DMS153 (cell line): ENCODE results near the gene CAVIN1.
"Not testable (repeated sequence)": the region's sequence is repeated elsewhere in the genome, so short reads cannot be mapped to it uniquely, and the experiment has no call there.

ENCODE experiments used
- DNase-seq: peaks from one replicate; lab custom pipeline; 2025; lab: John Stamatoyannopoulos, UW

The CAVIN1 gene

DNA sequence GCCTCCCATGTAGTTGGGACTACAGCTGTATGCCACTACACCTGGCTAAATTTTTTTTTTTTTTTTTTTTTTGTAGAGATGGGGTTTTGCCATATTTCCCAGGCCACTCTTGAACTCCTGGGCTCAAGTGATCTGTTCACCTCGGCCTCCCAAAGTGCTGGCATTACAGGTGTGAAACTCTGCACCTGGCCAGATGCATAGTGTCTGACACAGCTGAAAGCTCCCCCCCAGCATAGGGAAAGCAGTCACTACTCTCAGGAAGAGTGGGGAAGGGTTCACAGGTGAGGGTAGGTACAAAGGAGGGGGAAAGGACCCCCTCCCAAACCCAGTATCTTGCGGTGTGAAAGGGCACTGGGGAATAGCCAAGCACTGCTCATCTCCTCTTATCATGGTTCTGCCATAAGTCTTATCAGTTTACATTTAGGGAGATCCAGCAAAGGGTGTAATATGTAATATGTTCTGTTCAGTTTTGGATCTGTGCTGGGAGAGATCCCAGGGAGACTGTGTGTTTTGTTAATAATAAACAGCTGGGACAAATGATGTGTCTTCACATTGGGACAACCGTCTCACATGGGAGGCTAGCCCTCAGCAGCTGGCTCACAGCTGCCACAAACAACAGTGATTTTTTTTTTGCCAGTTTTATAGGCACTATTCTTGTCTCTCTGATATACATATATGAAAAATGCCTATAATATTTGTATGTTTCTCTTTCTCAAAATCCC is 6.8 kb upstream of the CAVIN1 start:
- DNase-seq = no peak

DNA sequence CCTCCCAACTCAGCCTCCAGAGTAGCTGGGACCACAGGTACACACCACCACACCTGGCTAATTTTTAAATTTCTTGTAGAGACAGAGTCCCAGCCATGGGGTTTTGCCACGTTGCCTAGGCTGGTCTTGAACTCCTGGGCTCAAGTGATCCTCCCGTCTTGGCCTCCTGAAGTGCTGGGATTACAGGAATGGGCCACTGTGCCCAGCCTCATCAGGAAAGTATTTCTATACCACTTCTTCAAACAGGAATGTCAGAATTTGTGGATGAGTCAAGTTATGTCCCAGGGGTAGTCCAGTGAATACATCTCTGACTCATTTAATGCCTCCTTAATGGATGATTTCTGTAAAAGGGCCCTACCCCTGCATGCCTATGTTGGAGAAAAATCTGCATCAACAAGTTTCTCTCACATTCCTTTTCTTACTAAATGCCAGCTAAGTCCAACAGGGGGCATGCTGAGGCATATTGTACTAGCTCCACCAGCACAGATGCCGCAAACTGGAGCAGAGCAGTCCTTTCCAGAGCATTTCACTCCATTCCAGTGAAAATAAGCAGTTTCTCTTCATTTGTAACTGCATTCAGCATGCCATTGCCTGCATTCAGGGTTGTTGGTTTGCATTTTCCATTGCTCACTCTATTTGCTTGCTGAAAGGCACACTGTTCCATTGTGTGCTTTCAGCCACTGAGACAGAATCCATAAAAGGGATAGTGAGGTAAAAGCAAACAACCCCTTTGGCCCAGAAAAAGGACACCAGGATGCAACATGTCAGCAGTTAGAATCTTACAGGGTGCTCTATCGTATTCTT is 5.3 kb upstream of the CAVIN1 start:
- peak; percentile 60 for DNase-seq

DNA sequence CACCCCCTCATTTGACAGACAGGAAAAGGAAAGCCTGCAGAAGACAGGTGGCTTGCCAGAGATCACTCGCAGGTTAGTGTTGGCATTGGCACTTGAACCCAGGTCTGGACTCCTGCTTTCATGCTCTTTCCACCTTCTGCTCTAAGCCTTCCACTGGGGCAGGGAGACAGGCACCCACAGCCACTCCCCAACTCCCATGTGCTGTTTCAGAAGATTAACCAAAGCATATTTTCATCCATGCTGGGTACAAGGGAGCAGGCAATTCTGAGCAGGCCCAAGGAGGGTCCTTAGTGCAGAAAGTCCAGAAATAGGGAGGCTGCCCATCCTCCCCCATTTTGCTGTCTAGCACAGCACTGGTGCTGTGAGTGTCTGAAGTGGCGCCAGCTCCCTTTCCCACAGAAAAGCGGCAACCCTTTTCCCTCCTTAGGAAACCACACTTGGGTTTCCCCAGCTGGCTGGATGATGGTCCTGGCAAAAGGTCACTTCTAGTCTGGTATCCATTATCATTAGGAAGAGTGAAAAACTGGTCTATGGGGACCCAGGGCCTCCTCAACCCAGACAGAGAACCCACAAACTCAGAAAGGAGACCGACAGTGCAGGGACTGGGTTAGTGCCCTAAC is 2.0 kb upstream of the CAVIN1 start:
- no peak for DNase-seq

DNA sequence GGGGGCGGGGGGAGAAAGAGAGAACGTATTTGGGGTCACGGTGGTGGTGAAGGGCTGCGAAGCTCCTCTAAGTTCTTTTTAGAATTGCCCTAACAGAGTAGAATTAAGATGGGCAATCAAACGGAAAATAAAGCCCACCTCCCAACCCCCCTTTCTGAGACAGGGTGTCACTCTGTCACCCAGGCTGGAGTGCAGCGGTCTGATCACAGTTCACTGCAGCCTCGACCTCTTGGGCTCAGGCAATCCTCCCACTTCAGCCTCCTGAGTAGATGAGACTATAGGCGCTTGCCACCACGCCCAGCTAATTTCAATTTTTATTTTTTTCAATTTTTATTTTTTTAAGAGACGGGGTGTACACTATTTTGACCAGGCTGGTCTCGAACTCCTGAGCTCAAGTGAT is 710 bp upstream of the CAVIN1 start:
- DNase-seq = no peak

DNA sequence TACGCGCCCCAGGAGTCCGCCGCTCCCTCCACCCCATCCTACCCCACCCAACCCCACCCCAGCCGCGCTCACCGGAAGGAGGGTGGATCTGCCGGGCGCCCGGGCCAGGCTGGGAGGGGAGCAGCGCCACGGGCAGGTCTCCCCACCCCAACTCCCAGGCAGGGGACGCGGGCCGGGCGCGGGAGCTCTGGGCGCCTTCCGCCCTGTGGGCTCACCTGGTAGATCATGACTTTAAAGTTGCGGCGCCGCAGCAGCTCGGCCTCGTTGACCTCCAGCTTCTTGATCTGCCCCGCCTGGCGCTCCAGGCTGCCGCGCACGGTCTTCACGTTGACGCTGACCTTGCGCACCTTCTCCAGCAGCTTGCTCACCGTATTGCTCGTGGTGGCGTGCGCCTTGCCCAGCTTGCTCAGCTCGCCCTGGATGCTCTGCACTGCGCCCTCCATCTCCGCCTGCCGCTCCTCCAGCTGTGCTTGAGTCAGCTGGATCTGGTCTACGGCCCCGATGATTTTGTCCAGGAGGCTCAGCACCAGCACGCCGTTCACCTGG is 571 bp downstream of the CAVIN1 start:
- no peak for DNase-seq

DNA sequence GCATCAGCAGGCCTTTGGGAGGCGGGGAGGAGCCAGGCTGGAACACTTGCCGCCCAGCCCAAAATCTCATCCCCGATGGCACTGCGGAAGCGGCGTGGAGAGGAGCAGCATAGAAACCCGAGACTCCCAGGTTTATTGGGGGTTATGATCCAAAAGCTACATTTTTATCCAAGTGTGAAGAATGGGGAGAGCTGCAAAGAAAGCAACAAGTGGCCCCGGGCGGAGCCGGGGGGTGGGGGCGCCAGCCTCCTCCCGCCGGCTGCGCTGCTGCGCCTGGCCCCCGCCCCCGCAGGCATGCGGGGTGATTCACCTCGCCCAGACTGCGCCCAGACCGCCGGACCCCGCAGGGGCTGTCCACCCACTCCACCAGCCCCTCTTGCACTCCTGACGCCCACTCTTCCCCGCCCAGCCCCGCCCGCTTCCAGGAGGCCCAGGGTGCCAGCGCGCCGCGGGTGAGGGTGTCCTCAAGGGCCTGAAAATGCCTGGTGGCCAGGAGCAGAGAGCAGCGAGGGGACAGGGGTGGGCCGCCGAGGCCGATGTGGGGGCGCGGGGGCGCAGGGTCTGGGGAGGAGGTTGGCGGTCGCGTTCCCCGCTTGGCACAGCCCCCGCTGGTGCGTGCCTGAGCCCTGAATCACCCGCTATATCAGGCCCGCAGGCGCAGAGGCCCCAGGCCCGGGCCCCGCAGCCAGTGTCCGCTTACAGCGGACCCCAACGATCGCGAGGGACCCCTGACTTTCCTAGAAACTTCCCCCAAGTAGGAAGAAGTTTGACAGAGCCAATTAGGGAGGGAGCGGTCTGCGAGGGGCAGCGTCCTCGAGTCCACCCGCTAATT is 1.3 kb downstream of the CAVIN1 start:
- DNase-seq = no peak

DNA sequence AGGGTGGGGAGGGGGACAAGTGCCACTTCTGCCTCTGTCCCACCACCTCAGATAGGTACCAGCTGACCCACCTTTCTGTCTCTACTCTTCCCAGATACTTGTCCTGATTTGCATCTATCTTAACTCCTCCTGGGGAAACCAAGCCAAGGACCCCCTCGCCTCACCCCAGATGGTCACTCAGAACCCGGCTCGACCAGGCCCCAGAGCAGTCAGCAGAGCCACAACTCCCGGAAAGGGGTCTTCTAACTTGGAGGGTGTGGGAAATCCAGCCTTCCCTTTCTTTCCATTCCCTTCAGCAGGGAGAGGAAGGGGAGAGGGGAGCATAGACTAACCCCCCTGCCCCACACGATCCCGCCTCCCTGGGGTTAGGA is 1.9 kb downstream of the CAVIN1 start:
- no peak for DNase-seq

DNA sequence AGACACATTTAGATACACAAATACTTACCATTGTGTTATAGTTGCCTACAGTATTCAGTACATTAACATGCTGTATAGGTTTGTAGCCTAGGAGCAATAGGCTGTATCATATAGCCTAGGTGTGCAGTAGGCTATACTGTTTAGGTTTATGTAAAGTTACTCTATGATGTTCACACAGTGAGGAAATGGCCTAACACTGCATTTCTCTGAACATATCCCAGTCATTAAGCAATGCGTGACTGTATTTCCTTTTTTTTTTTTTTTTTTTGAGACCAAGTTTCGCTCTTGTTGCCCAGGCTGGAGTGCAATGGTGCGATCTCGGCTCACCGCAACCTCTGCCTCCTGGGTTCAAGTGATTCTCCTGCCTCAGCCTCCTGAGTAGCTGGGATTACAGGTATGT is 5.1 kb downstream of the CAVIN1 start:
- not testable (repeated sequence) for DNase-seq

DNA sequence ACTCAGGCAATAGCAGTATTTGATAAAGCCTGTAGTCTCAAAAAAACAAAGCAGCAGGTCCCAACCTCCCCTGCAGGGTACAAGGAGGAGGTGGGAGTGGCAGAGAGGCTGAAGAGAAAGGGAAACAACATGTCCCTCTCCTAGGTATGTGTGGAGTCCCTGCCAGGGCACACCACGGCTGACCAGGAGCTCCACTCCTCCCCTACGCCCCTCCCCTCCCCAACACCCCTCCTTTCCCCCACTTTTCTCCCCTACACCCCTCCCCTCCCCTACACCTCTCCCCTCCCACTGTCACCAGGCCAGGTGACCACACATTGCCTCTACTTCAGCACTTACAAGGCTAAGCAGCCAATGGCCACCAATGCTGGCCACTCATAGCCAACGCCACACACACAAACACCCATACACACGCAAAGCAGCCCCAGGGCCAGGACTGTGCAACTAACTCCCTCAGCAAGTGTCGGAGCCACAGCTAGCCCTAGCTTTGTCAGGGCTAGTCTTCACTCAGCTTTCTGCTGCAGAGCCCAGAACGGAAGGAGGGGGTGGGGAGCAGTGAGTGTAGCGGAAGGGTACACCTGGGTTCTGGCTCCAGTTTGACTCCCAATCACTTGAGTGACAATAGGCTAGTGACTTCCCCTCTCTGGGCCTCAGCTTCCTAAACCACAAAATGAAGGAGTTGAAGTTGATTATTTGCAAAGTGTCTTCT is 8.2 kb downstream of the CAVIN1 start:
- DNase-seq = no peak

DNA sequence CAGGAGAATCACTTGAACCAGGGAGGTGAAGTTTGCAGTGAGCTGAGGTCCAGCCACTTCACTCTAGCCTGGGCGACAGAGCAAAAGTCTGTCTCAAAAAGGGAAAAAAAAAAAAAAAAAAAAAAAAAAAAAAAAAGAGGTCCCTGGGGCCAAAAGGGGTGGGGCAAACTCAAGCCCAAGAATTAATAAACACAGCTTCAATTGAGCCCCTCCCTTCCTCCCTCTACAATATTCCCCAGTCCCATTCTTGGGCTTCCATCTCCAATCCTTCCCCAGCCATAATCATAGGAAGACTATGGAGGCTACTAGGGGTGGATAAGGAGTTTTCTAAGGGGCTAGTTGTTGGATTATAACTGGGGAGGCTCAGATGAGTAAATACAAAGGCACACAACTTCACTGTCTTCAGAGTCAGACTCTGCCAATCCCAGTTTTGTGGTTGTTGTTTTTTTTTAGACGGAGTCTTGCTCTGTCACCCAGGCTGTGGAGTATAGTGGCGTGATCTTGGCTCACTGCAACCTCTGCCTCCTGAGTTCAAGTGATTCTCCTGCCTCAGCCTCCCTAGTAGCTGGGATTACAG is 9.5 kb downstream of the CAVIN1 start:
- no peak for DNase-seq

DNA sequence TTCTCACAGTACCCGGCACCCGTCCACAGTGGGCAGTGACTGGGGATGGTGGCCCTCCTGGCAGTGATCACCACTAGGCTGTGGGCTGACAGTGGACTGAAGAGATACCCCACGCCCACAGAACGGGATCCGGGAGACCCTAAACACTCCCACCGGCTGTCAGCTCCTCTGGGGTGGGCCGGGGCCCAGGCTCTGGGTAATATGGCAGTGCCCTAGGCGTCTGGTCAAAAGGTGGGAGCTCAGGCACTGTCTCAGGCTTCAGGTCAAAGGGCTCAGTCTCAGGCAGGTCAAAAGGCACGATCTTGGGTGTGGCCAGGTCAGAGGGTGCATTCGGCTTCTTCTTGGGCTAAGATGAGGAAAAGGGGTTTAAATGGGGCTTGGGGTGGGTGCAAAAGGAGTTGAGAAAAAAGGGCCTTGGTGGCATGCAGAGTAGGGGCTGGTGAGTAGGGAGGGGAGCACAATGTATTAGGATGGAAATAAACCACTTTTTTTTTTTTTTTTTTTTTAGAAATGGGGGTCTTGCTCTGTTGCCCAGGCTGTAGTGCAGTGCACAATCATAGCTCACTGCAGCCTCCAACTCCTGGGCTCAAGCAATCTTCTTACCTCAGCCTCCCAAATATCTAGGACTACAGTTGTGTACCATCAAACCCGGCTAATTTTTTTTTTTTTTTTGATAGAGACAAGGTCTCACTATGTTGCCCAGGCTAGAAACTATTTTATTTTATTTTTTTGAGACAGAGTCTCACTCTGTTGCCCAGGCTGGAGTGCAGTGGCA is 11.0 kb downstream of the CAVIN1 start:
- DNase-seq = no peak

DNA sequence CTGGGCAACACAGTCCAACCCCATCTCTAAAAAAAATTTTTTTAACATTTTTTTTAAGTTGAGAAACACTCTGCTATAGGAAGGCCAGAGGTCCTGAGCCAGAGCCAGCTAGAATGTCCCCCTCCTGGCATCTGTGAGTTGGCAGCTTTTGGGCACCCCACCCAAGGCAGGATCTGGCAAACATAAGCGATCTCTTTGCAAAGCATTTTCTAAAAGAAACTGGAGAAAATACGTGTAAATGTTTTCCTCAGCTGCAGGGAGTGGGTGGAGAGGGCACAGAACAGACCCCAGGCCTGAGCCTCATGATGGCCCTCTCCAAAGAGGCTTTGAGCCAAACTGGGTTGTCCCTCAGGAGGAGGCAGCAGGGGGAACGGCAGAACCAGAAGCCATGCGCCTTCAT is 11.7 kb downstream of the CAVIN1 start:
- no peak for DNase-seq

DNA sequence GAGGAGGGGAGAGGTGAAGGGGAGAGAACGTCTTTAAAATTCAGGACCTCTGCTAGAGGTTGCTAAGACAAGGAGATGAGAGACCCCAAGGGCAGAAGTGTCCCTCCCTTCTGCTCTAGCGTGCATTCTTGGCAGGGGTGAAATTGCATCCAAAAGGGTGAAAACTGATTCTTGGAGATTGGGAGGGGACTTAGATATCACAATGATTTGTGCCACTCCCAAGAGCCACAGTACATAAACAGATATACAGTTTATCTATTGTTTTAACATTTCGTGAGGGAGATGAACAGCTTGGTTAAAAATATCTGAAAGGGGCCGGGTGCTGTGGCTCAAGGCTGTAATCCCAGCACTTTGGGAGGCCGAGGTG is 12.8 kb downstream of the CAVIN1 start:
- DNase-seq = no peak

DNA sequence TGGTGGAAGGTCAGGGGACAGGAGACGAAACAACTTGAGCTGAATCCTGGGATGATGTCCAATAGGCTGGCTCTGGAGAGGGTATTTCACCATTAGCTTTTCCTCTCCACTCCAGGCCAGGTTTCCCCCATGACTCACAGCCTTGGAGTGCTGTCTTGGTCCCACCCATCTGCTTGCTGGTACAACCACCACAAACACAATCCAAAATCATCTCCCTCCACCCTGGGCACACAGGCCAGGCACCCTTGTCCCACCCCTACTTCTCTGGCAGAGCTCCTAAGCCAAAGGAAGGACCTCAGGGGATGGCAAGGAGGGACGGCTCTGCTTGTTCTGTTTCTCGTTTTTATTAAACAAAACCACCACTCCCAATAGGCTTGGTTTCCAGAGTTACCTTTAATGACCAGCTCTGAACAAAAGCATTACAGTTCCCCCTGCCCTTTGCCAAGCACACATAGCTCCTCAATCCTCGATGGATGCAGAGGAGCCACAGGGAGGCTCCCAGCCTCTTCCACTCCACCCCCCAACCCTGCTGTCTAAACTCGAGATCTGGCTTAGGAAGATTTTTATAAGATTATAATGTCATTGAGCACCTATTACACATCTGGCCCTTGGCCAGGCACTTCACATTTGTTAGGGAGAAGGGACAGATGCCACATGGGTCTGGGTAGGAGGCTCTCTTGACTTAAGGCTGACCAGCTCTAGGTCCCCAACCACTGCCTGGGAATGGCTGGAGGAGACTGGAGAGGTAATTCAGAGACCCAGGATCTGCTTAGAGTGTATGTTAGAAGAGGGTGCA is 13.3 kb downstream of the CAVIN1 start:
- DNase-seq = no peak

DNA sequence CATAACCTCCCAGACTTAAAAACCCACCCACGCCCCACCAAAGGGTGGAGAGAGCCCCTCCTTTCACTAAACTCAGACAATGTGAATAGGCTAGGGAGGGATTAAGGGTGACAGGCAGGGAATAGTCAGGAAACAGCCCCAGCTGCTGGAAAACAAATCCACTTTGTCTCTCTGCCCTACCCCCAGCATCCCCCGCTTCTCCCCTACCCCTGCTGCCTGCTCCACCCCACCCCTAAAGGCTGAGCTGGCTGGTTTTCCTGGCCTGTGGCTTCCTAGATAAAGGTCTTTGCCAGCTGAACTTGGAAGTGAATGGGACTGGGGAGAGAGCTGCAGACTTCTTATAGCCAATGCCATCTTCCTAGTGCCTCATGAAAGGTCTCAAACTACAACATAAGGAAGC is 15.0 kb downstream of the CAVIN1 start:
- no peak for DNase-seq

DNA sequence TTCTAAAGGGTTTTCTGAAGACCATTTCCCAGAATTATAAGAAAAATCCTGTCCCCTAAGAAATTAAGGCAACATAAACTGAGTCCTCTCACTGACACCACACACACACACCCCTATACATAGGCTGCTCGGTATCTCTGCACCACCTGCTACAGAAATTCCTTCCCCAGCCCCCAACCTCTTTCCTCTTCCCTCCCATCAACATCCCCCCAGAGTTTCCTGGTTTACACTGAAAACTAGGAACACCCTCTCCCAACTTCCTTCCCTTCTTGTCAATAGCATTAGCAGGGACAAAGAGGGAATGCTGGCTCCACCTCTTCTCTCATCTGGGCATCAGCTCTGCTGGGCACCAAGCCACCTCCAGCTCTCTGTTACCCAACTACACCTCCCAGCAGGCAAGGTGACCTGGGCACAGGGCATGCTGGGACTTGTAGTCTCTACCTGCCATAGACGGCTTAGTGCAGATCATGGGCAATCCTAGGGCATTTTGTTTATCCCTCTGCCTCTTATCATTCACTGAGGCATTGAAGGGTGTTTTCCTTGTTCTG is 15.7 kb downstream of the CAVIN1 start:
- DNase-seq = peak; percentile 86

DNA sequence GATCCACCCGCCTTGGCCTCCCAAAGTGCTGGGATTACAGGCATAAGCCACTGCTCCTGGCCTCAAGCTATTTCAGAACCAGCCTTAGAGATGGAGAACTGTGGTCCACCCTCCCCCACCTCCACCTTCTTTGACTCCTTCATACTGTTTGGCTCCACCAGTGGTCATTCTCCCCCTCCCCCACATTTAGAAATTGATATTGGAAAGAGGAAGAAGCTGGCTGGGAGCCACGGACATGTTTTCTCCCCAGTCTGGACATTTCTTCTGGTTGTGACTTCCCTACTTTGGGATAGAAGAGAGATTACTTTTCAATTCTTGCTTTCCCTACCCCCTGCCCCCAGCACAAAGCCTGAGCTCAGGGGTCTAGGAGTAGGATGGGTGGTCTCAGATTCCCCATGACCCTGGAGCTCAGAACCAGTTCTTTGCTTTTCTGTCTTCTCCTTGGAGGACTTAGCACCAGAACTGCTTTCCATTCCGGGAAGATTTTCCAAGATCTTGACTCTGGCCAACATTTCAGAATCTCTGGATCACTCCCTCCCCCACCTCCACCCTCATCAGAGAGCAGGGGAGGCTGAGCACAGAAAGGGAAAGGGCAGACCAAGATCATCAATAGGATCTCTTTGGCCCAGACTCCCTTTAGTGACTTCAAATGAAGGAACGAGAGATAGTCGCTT is 16.3 kb downstream of the CAVIN1 start:
- no peak for DNase-seq

DNA sequence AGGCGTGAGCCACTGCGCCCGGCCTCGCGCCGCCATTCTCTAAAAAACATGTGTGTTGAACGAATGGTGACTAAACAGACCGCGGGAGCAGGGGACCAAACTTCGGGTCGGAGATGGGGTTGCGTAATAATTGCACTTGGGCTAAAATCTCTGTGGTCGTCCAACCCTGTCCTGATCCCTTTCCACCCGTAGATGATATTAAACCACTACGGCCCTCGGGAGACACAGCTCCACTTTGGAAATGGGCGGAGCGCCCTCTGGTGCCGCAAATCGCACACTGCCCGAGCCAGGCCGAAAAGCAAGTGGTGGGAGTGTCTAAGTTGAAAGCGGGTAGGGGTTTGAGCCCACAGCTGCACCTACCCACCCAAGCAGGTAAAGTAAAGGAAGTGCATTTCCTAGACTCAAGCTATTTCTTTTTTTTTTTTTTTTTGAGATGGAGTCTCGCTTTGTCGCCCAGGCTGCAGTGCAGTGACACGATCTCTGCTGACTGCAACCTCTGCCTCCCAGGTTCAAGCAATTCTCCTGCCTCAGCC is 17.0 kb downstream of the CAVIN1 start:
- DNase-seq = peak; percentile 57
